ENCODE results near the gene TENM3.
"Not testable (repeated sequence)": the region's sequence is repeated elsewhere in the genome, so short reads cannot be mapped to it uniquely, and the experiment has no call there.

Gene TENM3

DNA sequence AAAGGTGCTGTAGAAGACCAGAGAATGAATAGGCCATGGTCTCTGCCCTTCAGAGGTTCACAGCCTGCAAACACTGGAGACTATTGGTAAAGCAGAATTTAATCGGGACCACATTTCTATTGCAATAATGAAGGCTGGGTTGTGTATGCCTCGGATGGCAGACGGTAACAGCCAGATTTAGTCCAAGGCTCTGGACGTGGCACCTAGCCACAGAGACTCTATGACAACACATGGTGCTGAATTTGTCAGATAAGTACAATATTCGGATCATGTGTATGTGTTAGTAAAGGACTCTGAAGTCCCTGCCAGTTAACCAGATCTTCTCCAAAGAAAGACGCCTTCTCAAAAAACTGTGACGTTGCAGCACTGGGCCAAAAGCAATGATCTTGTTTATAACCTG, 545.0 kb downstream of the TENM3 start:
- no peak for DNase-seq (ENCODE audit: low read depth)

DNA sequence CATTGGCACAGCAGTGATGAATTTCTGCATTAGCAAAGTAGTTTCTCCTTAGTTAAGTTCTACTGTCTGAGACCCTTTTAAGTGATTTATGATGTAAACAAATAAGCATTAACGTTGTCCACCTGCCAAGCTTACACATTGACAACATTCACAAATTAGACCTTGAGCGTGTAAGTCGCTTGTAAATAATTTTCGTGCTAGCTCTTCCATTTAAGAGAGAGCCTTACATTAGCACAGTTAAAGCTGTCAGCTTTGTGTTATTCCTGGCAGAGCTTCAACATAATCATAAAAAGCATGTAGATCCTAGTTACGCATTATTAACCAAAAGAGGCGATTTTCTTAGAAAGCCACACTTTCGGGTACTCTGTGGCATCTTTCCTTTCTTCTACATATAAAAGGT, 546.3 kb downstream of the TENM3 start:
- DNase-seq (ENCODE audit: low read depth) = no peak

DNA sequence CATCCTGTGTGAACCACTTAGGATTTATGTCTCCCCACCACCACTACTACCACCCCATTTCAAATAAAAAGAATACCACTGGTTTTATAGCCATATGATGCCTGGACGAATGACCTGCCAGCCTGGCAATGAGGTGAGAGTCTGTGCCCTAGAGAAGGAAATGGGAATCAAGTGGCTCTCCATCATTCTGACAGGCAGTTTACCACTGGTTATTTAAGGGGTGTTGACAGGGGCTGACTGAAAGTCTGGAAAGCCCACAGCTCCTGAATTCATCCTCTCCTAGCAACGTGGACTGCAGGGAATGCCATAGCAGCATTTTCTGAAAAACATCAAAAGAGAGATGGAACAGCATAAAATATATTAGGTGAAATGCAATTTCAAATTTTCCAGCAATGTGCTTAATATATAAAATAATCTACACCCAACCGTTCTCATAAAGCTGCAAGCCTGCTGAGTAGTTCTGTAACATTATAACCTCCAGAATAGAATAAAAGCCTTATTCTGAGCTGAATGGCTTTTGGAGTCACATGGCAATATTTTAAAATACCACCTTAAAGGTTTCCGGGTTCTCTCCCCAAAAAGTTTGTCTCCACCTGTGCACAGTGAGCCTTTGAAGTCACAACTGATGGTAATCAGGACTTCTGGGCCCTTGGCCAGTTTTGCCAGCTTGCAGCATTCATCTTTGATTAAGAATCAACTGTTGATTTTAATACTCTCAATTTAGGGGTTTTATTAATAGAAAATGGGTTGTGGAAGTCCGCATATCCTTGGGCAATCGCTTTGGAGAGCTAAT, 552.4 kb downstream of the TENM3 start:
- no peak for DNase-seq (ENCODE audit: low read depth)

DNA sequence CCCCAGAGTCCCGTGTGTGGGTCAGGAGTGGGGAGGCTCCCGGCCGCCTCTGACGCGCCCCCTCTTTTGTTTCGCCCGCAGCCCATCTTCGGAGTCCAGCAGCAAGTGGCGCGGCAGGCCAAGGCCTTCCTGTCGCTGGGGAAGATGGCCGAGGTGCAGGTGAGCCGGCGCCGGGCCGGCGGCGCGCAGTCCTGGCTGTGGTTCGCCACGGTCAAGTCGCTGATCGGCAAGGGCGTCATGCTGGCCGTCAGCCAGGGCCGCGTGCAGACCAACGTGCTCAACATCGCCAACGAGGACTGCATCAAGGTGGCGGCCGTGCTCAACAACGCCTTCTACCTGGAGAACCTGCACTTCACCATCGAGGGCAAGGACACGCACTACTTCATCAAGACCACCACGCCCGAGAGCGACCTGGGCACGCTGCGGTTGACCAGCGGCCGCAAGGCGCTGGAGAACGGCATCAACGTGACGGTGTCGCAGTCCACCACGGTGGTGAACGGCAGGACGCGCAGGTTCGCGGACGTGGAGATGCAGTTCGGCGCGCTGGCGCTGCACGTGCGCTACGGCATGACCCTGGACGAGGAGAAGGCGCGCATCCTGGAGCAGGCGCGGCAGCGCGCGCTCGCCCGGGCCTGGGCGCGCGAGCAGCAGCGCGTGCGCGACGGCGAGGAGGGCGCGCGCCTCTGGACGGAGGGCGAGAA, 556.5 kb downstream of the TENM3 start:
- no peak for DNase-seq (ENCODE audit: low read depth)

DNA sequence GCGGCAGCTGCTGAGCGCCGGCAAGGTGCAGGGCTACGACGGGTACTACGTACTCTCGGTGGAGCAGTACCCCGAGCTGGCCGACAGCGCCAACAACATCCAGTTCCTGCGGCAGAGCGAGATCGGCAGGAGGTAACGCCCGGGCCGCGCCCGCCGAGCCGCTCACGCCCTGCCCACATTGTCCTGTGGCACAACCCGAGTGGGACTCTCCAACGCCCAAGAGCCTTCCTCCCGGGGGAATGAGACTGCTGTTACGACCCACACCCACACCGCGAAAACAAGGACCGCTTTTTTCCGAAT, 557.0 kb downstream of the TENM3 start:
- no peak for DNase-seq (ENCODE audit: low read depth)

DNA sequence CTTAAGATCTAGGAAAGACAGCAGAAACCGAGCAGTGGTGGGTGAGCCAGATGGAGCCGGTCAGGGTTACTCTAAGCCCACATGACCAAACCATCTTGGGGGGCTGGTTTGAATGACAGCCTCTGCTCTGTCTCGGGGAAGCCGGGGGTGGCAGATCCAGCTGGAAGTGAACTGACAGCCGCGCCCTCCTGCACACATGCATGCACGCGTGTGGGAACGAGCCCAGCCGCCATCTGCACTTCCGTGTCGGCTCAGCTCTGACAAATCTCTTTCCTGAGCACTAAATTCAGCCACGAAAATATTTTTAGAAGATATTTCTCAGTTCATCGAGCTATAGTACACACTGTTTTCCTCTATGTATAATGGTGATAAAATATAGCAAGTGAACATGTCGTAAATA, 558.4 kb downstream of the TENM3 start:
- DNase-seq (ENCODE audit: low read depth) = no peak

DNA sequence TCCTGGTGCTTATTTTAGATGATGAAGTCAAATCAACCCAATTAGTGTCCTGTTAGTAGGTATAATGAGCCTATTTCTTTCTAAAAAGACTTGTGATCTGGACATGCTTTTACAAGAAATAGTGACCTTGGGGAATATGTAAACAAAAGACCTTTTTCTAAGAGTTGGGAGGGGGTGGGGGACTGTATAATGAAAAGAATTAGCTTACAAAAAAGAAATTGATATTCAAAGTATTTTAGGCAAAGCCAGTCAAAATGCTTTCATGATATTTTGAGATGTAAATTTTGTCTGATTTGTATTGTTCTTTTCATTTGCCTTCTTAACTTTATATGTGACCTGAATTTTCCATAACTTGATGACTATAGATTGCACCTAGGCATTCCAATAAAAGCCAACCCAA, 559.4 kb downstream of the TENM3 start:
- no peak for DNase-seq (ENCODE audit: low read depth)

DNA sequence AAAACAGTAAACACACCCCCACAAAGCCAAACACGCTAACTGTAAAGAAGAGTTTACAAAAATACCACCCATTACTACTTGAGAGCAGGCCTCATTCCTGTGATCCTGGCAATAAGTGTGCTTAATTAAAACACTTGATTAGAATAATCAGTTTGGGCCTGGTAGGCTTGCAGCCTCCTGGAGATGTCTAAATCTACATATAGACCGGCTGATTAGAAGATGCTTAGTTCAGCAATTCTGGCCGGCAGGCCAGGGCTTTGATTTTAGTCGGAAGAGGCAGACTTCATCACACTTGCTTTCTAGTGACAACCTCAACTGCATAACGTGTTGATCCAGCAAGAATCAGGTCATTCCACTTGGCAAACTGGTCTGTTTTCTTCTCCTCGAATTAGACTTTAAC, 560.0 kb downstream of the TENM3 start:
- no peak for DNase-seq (ENCODE audit: low read depth)

DNA sequence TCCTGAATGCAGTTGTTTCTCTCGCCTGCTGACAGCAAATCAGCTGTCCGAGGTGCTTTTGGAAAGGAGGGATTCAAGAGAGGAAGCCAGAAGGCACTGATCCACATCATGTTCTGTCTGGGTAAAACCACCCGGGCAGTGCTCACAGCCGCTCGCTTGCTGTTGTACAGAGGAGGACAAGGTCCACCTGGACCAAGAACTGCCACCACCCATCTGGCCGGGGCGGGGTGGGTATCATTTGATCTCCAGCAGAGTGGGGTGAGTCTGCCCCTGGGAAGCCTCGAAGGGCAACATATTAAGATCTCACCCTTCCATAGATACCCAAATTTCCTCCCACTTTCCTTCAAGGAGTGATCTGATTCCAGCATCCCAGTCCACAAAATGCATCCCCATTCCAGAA, 560.9 kb downstream of the TENM3 start:
- DNase-seq (ENCODE audit: low read depth) = no peak

DNA sequence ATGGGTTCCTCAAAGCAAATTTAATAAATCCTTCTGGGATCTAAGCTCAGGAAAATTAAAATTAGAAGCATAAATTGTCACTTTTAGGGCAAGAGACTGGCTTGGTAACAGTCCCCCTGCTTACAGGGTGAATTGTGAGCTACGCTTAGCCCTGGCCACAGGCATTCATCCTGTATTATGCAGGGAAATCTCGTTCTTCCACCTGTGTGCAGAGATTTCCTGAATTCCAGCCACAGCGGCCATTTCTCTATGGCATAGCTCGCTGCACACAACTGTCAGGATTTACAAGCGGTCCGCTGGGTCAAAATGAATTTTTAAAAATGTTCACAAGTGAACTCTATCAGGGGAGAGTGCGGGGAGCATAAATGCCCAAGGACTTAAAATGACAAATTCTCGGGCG, 562.1 kb downstream of the TENM3 start:
- no peak for DNase-seq (ENCODE audit: low read depth)

DNA sequence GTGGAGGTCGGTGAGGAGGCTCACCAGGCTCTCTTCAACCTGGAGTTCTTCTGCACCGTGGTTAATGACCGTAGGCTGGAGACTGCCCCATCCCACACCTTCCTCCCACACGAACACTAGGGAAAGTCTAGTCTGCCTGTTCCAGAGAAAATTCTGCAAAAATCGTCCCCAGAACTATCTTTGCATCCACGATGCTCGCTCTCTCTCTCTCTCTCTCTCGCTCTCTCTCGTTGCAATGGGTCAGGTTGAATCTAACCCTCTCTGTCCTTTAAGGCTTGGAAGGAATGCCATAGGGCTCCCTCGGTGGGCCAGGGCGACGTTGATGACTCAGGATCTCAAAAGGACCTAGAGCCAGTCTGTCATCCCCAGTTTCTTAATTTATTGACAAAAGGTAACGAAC, 562.5 kb downstream of the TENM3 start:
- DNase-seq (ENCODE audit: low read depth) = no peak

DNA sequence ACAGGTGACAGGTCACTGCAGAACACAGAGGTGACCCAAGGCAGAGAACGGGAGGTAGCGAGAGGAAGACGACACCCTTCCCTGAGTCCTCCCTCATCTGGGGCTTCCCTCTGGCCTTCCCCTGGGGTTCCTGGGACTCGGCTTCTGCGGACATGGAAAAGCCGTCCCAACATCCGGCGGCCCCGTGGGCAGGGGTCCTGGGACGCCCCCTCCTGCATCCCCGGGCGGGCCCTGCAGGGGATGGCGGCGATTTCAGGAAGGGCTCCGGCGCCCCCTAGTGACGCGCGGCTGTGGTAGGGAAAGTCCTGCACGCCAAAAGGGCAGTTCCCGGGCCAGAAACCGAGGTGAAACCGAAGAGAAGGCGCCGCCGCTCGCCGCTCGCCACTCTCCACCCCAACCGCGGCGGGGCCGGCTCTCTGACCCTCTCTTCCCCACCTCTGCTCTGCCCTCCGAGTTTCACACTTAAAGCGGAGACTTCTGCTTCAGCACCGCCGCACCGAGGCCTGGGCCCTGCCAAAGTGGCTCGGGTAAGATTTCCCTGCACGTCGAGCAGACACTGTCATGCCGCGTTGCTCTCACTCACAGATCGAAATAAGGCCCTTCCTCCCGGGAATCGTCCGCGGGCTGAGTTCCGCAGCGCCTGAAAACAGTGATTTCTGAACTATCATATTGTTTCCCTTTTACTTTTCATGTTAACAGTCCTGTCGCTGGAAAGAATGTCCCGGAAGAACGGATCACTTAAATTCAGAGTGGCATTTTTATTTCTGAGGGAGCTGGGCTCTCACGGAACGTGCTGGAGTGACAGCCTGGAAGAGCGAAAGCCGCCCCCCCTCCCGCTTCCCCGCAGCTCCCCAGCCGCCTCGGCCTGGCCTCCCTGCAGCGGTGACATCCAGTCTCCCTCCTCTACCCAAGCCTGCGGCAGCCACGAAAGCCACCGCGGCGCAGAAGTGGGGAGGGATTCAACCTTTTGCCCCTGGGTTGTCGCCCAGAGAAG, 563.4 kb downstream of the TENM3 start:
- DNase-seq (ENCODE audit: low read depth) = peak; percentile 73

DNA sequence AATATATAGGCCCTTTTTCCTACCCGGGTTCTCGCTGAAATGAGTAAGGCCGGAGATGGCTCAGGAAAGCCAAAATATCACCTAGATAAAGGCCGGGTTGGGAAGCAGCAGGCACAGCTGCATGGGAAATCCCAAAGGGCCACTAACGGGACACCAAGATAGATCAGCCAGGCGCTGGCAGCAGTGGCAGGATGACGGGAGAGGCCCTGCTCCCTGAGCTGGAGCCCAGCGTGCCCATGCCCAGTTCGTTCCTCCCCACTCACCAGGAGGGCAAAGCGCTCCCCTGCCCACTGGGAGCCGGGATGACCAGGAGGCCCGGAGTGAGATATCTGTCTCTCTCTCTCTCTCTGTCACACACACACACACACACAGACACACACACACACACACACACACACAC, 564.1 kb downstream of the TENM3 start:
- no peak for DNase-seq (ENCODE audit: low read depth)

DNA sequence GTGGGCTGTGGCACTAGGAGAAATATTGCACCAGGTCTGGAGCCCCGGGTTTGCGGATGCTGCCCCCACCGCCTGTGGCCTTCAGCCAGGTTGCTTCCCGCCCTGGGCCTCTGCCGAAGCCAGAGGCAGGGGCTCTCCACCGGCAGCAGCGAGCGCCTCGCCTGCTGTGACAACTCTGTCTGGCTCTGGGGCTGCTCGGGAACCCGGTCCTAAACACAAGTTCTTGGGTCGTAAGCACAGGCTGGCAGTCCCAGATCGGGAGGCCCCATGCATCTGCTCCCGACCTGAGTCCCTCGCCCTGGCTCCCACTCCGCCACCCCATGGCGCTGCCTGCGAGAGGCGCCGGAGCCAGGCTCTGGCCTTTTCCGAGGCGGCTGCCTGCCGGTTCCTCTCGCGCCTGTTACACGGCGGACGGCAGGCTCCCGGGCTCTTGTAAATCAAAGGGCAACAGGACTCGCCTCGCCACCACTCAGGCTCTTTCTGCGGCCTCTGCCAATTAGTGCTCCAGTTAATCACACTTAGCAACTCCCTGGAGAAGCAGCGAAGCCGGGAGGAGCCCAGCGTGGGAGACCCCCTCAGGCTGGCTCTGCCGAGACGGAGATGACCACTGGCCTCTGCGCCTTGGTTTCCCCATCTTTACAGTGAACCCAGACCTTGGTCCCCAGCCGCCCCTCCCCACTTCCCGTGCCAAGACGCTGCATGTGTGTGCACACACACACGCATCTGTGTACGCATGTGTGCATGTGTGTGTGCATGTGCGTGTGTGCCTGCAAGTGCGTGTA, 564.8 kb downstream of the TENM3 start:
- no peak for DNase-seq (ENCODE audit: low read depth)

DNA sequence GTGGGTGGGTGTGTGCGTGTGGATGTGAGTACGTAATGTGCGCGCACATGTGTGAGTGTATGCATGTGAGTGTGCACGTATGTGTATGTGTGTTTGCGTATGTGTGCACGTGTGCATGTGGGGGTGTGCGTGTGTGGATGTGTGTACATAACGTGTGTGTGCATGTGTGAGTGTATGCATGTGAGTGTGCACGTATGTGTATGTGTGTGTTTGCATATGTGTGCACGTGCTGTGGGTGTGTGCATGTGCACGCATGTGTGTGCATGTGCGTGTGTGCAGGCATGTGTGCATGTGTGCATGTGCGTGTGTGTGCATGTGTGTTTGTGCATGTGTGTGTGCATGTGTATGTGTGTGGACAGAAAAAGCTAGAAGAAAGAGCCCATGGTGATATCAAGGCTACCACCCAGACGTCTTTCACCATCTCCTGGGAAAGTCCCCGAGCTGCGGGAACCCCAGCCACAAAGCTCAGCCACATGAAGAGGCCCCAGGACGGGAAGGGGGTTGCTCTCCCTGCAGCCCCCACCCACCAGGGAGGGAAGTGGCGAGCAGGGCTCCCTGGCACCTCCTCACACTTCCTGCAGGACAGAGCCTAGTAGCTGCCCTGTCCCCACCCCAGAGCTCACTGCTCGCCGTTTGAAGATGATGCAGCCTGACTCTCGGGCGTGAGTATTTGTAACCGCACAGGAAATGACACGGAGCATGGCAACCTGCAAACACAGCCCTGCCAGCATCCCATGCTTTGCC, 565.6 kb downstream of the TENM3 start:
- peak; percentile 12 for DNase-seq (ENCODE audit: low read depth)

DNA sequence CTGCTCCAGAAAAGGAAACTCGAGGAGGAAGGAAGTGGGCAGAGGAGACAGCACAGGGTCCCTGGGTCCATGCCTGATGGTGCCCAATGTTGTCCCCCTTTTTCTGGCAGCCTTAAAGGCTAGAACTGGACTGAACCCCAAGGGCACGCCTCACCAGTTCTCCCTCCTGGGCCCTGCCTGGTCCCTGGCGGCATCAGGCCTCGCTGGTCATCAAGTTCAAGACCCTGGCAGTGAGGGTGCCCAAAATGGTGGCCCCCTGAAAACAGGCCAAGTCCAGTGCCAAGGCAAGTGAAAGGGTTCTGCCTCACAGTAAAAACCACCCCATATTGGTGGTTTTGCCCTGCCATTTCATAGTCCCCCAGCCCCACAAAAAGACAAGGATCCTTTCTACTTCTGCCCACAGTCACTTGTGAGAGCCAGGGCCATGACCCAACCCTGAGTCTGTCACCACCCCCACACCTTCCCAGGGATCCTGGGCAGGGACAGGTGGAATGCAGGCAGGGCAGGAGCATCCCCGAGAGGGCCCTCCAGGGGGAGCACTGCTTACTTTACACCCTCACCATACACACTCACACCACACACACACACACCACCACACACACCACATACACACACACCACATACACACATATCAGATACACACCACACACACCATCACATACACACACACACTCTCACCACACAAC, 566.4 kb downstream of the TENM3 start:
- DNase-seq (ENCODE audit: low read depth) = no peak

DNA sequence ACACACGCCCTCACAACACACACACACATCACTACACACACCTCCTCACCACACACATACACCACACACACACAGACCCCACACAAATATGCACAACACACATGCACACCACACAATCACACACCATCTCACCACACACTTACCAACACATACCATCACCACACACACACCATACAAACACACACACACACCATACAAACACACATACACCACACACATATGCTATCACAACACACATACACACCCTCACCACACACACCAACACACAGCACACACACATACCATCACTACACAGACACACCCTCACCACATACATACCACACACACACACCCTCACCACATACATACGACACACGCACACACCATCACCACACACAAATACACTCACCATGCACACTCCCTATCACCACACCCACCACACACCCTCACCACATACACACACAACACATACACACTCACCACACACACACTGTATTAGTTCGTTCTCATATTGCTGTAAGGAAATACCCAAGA, 567.0 kb downstream of the TENM3 start:
- DNase-seq (ENCODE audit: low read depth) = no peak

DNA sequence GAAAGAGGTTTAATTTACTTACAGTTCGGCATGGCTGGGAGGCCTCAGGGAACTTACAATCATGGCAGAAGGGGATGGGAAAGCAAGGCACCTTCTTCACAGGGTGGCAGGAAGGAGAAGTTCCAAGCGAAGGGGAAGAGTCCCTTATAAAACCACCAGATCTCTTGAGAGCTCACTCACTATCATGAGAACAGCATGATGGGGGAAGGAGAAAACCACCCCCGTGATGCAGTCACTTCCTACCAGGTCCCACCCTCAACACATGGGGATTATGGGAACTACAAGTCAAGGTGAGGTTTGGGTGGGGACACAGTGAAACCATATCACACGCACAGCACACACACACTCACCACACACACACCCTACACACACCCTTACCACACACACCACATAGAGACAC, 569.7 kb downstream of the TENM3 start:
- no peak for DNase-seq (ENCODE audit: low read depth)

DNA sequence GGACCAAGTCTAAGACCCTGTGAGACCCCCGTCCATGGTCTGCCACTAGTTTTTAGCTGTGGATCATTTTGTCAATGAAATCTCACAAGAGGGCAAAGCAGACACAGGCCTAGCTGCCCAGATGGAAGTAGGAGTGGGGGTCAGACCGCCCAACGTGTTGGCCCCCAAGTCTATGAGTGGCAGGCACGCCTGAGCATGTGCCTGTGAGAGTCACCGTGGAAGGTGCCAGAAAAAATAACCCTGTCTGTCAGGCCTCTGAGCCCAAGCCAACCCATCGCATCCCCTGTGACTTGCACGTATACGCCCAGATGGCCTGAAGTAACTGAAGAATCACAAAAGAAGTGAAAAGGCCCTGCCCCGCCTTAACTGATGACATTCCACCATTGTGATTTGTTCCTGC, 570.9 kb downstream of the TENM3 start:
- not testable (repeated sequence) for DNase-seq (ENCODE audit: low read depth)

DNA sequence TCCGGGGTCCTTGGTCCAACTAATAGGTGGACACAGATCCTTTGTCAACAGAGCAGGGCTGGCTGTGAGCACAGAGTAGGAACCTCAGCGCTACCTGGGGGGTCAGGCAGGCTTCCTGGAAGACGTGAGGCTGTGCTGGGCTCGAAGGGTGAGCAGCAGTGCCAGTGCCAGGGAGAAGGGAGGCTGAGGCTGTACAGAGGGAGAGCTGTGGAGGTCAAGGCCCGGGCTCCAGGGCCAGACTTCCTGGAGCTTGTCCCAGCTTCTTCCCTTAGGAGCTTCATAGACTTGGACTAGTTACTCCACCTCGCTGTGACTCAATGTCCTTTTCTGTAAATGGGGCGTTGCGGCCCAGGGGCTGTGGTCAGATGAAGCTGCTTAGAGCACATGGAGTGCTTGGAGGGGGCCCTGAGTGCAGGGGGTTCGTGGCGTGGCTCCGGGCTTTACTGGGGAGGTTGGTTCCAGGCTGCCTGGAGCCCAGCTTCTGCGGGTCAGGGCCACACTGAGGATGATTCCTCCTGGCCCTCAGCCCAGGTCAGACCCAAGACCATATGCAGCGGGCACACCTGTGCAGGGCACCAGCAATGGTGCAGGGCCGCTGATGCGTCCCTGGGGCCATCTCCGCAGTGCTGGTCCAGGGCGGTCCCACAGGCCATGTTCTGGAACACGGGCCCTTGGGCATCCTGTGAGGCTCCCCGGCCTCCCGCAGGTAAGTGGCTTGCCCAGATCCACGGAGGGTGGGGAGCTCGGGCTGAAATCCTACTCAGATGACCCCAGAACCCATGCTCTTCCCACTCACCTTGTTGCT, 575.9 kb downstream of the TENM3 start:
- DNase-seq (ENCODE audit: low read depth) = no peak

All from iris pigment epithelial cell (primary cell).